GM12872 (cell line): Measurements from ENCODE around the gene HPSE2.

Source experiments
- CTCF ChIP-seq: IDR thresholded peaks from 3 replicates; pipeline ENCODE4 v1.5.1; 2011; ENCODE audit warnings: low read depth, mild to moderate bottlenecking, low read length, moderate library complexity; ENCODE audit not compliant: insufficient read depth

The HPSE2 gene

GRCh38 chr10:98675902-98676301 is 559.8 kb downstream of the HPSE2 start:
- TF ChIP-seq CTCF, result no peak

- no peak for TF ChIP-seq CTCF
Observed at GRCh38 chr10:98673171-98673782, 562.4 kb downstream of the HPSE2 start.

- no peak for TF ChIP-seq CTCF
Observed at GRCh38 chr10:98667081-98667480, 568.6 kb downstream of the HPSE2 start.

GRCh38 chr10:98666276-98666675 is 569.4 kb downstream of the HPSE2 start:
- no peak for TF ChIP-seq CTCF

GRCh38 chr10:98664329-98665042 is 571.2 kb downstream of the HPSE2 start:
- peak; percentile 71 for TF ChIP-seq CTCF

- no peak for TF ChIP-seq CTCF
Observed at GRCh38 chr10:98659951-98660350, 575.7 kb downstream of the HPSE2 start.

- no peak for TF ChIP-seq CTCF
Observed at GRCh38 chr10:98655492-98655891, 580.2 kb downstream of the HPSE2 start.
